GM23248 (cell line): ENCODE results near the gene VIPR2.

Experiments used
- EZH2 ChIP-seq: fragments of 200-600 bp; sonication (generic); IDR thresholded peaks from 2 replicates; pipeline ENCODE4 v1.6.1; 2018; ENCODE audit warnings: antibody characterized with exemption, mild to moderate bottlenecking; ENCODE audit not compliant: insufficient read depth, poor library complexity, severe bottlenecking
- EZH2phosphoT487 ChIP-seq: fragments of 200-600 bp; sonication (generic); IDR thresholded peaks from 2 replicates; pipeline ENCODE4 v1.6.1; 2018; ENCODE audit warnings: antibody characterized with exemption, moderate library complexity, mild to moderate bottlenecking, low read depth; ENCODE audit not compliant: insufficient read depth

DNA sequence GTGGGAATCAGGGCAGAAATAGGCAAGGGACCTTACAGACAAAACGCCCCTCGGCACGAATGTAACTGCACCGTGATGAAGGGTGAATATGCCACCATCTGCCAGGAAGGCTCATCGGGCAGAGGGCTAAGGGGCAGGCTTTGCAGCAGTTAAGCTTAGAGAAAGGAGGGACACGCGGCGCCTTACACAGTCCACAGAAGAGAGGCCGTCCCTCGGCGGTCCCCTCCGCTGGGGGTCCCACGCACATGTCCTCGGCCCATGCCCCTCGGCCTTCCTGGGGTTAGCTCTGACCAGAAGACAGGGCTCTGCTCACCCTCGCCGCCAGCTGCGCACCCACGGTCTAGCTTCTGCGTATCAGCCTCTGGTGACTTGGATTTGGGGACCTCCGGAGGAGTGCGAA is 147.2 kb downstream of the VIPR2 start:
- TF ChIP-seq EZH2 (no peak), EZH2phosphoT487 (no peak)
